ENCODE results near the gene SPRED2.

GRCh38 chr2:65293376-65293775, 139.0 kb downstream of the SPRED2 start:
- TF ChIP-seq, protein P1, sequence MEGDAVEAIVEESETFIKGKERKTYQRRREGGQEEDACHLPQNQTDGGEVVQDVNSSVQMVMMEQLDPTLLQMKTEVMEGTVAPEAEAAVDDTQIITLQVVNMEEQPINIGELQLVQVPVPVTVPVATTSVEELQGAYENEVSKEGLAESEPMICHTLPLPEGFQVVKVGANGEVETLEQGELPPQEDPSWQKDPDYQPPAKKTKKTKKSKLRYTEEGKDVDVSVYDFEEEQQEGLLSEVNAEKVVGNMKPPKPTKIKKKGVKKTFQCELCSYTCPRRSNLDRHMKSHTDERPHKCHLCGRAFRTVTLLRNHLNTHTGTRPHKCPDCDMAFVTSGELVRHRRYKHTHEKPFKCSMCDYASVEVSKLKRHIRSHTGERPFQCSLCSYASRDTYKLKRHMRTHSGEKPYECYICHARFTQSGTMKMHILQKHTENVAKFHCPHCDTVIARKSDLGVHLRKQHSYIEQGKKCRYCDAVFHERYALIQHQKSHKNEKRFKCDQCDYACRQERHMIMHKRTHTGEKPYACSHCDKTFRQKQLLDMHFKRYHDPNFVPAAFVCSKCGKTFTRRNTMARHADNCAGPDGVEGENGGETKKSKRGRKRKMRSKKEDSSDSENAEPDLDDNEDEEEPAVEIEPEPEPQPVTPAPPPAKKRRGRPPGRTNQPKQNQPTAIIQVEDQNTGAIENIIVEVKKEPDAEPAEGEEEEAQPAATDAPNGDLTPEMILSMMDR (IDR thresholded peaks at IDR 0.05), result no peak
- no peak for TF ChIP-seq POLR2A (IDR thresholded peaks at IDR 0.05)

All from tibial nerve (tissue), 3 donors.